ENCODE measurements around the gene BMAL2.

BMAL2 gene

DNA sequence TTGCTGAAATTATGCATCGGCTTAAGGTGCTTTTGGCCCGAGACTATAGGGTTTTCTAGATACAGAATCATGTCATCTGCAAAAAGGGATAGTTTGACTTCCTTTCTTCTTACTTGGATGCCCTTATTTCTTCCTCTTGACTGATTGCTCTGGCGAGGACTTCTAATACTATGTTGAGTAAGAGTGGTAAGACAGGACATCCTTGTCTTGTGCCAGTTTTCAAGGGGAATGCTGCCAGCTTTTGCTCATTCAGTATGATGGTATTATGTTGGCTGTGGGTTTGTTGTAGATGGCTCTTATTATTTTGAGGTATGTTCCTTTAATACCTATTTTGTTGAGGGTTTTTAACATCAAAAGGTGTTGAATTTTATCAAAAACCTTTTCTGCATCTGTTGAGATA, 8.3 kb downstream of the BMAL2 start:
- TF ChIP-seq Cebpa-rat (IDR thresholded peaks at IDR 0.05): no peak
- Histone ChIP-seq H3K4me1 (no peaks in the 10 kb centered on the region), H3K9ac (no peak overlapping the region), H3K27me3 (peaks cover 0 to 4% (median 2%) of the 10 kb centered on the region in 11 experiments; a peak in 5 of 22 replicates), H3K36me3 (no peaks in the 10 kb centered on the region), H3K9me3 (replicated peaks in 1 of 11) (no peaks in the 10 kb centered on the region), H3K27ac (no peak overlapping the region), H3K4me2 (no peak overlapping the region), H3K4me3 (no peak overlapping the region), H4K20me1 (no peaks in the 10 kb centered on the region; a peak in 1 of 22 replicates)

DNA sequence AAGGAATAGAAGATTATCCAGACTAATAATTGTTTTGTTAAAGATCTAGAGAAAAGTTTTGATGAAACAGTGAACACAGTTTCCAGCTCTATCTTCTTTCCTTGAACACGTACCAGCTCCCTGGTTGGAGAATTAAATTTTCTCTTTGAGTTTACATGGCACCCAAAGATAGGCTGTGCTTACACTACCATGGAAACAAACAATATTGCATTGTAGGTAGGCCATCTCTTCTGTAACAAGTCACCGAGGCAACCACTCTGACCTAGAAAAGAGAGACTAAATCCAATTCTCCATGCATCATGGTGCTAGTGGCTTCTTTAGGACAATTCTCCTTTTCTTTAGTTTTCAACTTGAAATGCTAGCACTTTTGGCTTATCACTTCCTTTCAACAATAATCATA, 9.9 kb downstream of the BMAL2 start:
- H3K4me2 ChIP-seq: no peak overlapping the region

DNA sequence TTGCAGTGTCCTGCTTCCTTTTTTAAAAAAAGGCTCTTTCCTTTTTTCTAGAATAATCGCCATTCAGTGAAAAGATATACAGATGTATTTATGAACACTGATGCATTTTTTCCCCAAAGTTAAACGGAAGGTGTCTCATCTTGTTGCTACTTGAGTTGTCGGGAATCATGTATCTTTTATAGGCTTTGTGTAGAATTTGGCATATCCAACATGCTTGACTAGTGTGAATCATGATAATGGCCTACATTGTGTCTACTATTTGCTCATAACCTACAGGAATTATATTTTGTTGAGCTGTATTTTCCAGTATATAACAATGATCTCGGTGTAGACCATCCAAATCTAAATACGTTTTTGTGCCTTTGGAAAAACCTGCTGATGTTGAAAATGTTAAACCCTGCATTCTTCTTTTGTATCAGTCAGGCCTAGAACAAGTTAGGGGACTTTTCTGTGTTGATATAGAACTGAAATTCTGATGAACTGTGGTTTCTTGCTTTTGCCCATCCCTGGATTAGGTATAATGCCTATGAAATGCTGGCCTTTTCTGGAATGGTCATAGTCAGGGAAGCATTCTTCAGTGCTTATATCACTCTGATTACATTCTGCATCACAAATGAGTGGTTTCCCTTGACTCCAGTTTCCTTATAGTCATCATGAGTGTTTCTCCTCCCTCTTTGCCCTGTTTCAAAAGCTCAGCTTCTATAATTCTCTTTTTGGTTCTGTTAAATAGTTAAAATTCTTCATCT, 10.8 kb downstream of the BMAL2 start:
- Histone ChIP-seq H3K4me3 (no peak overlapping the region), H3K9ac (no peak overlapping the region), H3K4me1 (no peaks in the 10 kb centered on the region), H3K36me3 (no peaks in the 10 kb centered on the region), H3K27me3 (no peaks in the 10 kb centered on the region), H4K20me1 (no peaks in the 10 kb centered on the region), H3K27ac (no peak overlapping the region), H3K4me2 (no peak overlapping the region), H3K9me3 (replicated peaks in 1 of 11) (no peaks in the 10 kb centered on the region)
- TF ChIP-seq Cebpa-rat (IDR thresholded peaks at IDR 0.05): no peak

More for the DNA sequence above, 9.9 kb downstream of the BMAL2 start:
- Histone ChIP-seq H3K36me3 (no peaks in the 10 kb centered on the region), H3K9ac (no peak overlapping the region), H3K27ac (no peak overlapping the region), H3K27me3 (no peaks in the 10 kb centered on the region), H3K9me3 (replicated peaks in 1 of 11) (no peaks in the 10 kb centered on the region), H3K4me1 (no peaks in the 10 kb centered on the region), H3K4me3 (no peak overlapping the region), H4K20me1 (no peaks in the 10 kb centered on the region)
- no peak for TF ChIP-seq Cebpa-rat (IDR thresholded peaks at IDR 0.05)

DNA sequence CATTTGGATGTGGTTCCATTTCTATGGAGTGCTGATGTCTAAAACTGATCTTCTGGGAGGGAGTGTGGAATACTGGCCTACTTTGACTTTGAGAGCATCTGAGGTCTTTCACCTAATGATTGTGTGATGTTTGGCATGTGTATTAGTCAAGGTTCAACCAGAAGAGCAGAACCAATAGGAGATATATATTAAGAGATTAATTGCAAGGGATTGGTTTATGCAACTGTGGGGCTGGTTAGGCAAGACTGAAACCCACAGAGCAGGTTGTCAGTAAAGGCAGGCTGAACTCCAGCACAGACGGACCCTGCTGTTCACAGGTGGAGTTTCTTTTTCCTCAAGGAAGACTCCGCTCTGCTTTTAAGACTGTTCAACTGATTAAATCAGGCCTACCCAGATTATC, 11.6 kb downstream of the BMAL2 start:
- H3K4me3 ChIP-seq: no peak overlapping the region
- H3K9ac ChIP-seq: no peak overlapping the region
- no peaks in the 10 kb centered on the region for H3K36me3 ChIP-seq
- no peak overlapping the region for H3K27ac ChIP-seq
- no peak for TF ChIP-seq Cebpa-rat (IDR thresholded peaks at IDR 0.05)
- no peaks in the 10 kb centered on the region for H4K20me1 ChIP-seq
- H3K4me1 ChIP-seq: no peaks in the 10 kb centered on the region
- no peak overlapping the region for H3K4me2 ChIP-seq
- H3K9me3 ChIP-seq (replicated peaks in 1 of 11): no peaks in the 10 kb centered on the region
- H3K27me3 ChIP-seq: no peaks in the 10 kb centered on the region

DNA sequence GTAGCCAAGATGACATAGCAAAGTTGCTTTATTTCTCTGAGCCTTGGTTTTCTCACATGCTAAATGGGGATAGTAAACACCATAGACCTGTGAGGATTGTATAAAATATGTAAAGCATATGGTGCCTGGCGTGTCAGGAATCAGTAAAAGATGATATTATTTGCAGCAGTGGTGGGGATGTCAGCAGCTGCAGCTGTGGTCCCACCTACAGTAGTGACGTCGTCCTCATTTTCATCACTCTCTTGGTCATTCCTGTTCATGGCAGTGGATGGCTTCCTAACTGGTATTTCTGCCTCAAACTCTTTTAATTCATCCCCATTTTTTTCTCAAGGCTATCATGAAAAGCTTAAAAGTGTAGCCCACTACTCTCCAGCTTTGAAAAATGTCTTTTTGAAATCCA, 12.1 kb downstream of the BMAL2 start:
- H3K9ac ChIP-seq: no peak overlapping the region
- H4K20me1 ChIP-seq: no peaks in the 10 kb centered on the region
- no peak overlapping the region for H3K4me3 ChIP-seq
- H3K9me3 ChIP-seq (replicated peaks in 1 of 11): no peaks in the 10 kb centered on the region
- TF ChIP-seq Cebpa-rat (IDR thresholded peaks at IDR 0.05): no peak
- H3K36me3 ChIP-seq: no peaks in the 10 kb centered on the region
- no peaks in the 10 kb centered on the region for H3K27me3 ChIP-seq
- H3K4me2 ChIP-seq: no peak overlapping the region
- H3K4me1 ChIP-seq: no peaks in the 10 kb centered on the region
- no peak overlapping the region for H3K27ac ChIP-seq

DNA sequence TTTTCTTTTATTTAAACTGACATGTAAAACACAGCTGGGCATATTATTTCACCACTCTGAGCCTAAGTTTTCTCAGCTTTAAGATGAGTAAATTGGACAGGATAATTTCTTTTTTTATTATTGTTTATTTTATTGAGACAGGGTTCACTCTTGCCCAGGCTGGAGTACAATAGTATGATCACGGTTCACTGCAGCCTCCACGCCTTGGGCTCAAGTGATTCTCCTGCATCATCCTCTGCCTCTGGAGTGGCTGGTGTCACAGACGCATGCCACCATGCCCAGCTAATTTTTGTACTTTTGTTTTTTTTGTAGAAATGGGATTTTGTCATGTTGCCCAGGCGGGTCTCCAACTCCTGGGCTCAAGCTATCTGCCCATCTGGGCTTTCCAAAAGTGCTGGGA, 12.7 kb downstream of the BMAL2 start:
- no peaks in the 10 kb centered on the region for H3K4me1 ChIP-seq
- no peak overlapping the region for H3K4me3 ChIP-seq
- H3K27me3 ChIP-seq: no peaks in the 10 kb centered on the region
- no peak overlapping the region for H3K27ac ChIP-seq
- no peaks in the 10 kb centered on the region for H3K36me3 ChIP-seq
- TF ChIP-seq Cebpa-rat (IDR thresholded peaks at IDR 0.05): no peak
- no peak overlapping the region for H3K9ac ChIP-seq
- no peaks in the 10 kb centered on the region for H3K9me3 ChIP-seq (replicated peaks in 1 of 11)
- H3K4me2 ChIP-seq: no peak overlapping the region
- H4K20me1 ChIP-seq: no peaks in the 10 kb centered on the region

DNA sequence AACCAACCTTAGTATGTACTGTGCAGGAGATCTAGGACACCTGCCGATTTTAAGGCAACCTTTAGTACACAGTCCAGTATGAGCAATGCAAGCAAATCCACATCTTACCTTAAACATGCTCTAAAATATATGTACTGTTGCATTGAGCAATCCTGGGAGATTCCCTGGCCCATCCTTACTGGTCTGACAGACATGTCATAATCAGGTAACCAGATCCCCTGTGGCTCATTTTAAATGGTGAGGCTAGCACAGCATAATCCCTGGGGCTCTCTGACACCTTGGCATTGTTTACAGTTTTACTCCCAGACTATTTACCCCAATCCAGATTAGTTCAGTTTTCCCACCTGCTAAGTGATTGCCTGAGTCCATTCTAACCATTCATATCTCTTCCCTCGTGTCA, 15.1 kb downstream of the BMAL2 start:
- no peak overlapping the region for H3K9ac ChIP-seq
- no peaks in the 10 kb centered on the region for H3K36me3 ChIP-seq
- no peak overlapping the region for H3K27ac ChIP-seq
- no peaks in the 10 kb centered on the region for H4K20me1 ChIP-seq
- TF ChIP-seq Cebpa-rat (IDR thresholded peaks at IDR 0.05): no peak
- H3K9me3 ChIP-seq (replicated peaks in 1 of 11): no peaks in the 10 kb centered on the region
- H3K4me3 ChIP-seq: no peak overlapping the region
- no peaks in the 10 kb centered on the region for H3K27me3 ChIP-seq
- H3K4me1 ChIP-seq: no peaks in the 10 kb centered on the region
- H3K4me2 ChIP-seq: no peak overlapping the region

DNA sequence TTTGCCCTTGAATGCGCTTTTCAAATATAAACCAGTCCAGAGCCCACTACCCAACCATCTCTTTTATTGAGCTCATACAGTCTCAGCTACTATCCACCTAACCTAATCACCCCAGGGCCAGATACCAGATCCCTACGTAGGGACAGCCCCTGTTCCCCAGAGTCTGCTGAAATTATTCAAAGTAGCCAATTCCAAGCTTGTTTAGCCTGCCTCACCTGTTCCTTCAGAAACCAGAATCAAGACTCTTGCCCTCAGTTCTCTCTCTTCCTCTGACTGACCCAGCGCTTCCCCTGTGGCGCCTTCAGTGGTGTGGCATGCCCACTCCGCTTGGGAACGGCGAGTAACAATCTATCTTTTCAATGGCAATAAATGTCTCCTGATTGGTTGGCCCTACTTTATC, 18.8 kb downstream of the BMAL2 start:
- Histone ChIP-seq H3K9ac (no peak overlapping the region), H3K27ac (no peak overlapping the region)
- TF ChIP-seq Cebpa-rat (IDR thresholded peaks at IDR 0.05): no peak

DNA sequence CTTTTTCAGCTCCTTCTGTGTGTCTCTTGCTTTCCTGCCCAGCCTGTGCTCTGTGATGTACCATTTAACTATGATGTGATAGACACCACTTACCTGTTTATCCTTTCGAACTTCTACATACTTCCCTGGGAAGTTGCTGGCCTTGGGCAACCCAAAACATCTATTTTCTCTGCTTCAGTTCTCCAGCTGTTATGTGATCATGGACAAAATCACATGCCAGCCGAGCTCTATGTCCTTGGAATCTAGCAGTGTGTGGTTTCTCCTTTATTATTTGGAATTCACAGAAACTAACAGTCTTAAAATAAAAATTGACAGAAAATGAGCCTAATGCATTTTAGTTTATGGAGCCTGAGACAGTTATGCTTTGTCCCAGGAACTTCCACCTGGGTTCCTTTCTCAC, 22.9 kb downstream of the BMAL2 start:
- Histone ChIP-seq H3K9ac (no peak overlapping the region), H3K27me3 (no peaks in the 10 kb centered on the region), H3K4me1 (no peaks in the 10 kb centered on the region), H3K9me3 (replicated peaks in 1 of 11) (no peaks in the 10 kb centered on the region), H3K36me3 (no peaks in the 10 kb centered on the region), H3K27ac (no peak overlapping the region), H3K4me2 (no peak overlapping the region), H4K20me1 (no peaks in the 10 kb centered on the region), H3K4me3 (no peak overlapping the region)
- no peak for TF ChIP-seq Cebpa-rat (IDR thresholded peaks at IDR 0.05)

More for the DNA sequence above, 18.8 kb downstream of the BMAL2 start:
- Histone ChIP-seq H3K4me1 (no peaks in the 10 kb centered on the region), H3K27me3 (no peaks in the 10 kb centered on the region), H3K36me3 (no peaks in the 10 kb centered on the region), H4K20me1 (no peaks in the 10 kb centered on the region), H3K4me3 (no peak overlapping the region), H3K9me3 (replicated peaks in 1 of 11) (no peaks in the 10 kb centered on the region), H3K4me2 (no peak overlapping the region)

DNA sequence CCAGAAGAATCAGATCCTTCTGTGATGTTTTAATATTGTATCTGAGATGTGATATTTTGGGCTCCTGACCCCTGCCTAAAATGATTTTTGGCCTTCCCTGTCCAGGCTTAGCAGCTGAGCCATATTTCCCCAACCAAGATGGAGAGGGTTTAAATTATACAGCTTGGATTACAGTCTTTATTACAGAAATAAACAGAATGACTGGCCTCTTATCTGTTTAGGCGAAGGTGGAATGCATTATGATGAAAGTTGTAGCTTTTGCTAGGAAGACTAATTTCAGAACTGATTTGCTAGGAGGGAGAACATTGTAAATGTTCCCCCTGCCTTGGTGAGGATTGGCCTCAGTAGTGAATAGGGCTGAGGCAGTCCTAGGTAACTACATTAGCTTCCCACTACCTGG, 23.3 kb downstream of the BMAL2 start:
- H3K9ac ChIP-seq: no peak overlapping the region
- H3K27me3 ChIP-seq: no peaks in the 10 kb centered on the region
- H3K4me2 ChIP-seq: no peak overlapping the region
- no peaks in the 10 kb centered on the region for H3K36me3 ChIP-seq
- no peak overlapping the region for H3K27ac ChIP-seq
- no peaks in the 10 kb centered on the region for H4K20me1 ChIP-seq
- no peak for TF ChIP-seq Cebpa-rat (IDR thresholded peaks at IDR 0.05)
- no peaks in the 10 kb centered on the region for H3K4me1 ChIP-seq
- no peak overlapping the region for H3K4me3 ChIP-seq
- no peaks in the 10 kb centered on the region for H3K9me3 ChIP-seq (replicated peaks in 1 of 11)
